Lung microvascular endothelial cell (primary cell): ENCODE results near the gene EFTUD2. TPM values are rescaled to one million over a fixed set of nuclear protein-coding genes. Genes with fewer than 3 reads are reported as not detected.
A peak's percentile ranks its signal among the peaks of the same experiment; 100 is the strongest.
"Not testable (repeated sequence)": the region's sequence is repeated elsewhere in the genome, so short reads cannot be mapped to it uniquely, and the experiment has no call there.

Source experiments
- DNase-seq, 2 donors: peaks; one replicate each; pipeline versions ENCODE4 v3.0.0 to v3.0.0-alpha.2; 2010; ENCODE audit warnings: low read depth in 2 of 2
- total RNA-seq: library from RNA; depleted of rRNA; stranded (reverse); fragments of >200 nt; gene quantifications from 2 replicates; pipeline ENCODE4 v1.2.1, GENCODE V29; 2014

Gene EFTUD2
- 116 and 136 TPM in 2 replicates for total RNA-seq

- DNase-seq: peak; percentile 92 to 96
These were observed at the start of gene EFTUD2 for GRCh38 chr17:44899074-44899782. Gene EFTUD2 (minus strand): TSS chr17:44899445. CDS start chr17:44894521, 4,924 bp downstream.

GRCh38 chr17:44948315-44948795 lies 49.1 kb upstream of the EFTUD2 start:
- no peak for DNase-seq

GRCh38 chr17:44947461-44948314 lies 48.4 kb upstream of the EFTUD2 start, which contains the start of gene KIF18B:
Gene KIF18B (minus strand): TSS chr17:44947773. CDS start chr17:44936344, 11,429 bp downstream.
- DNase-seq: peak; percentile 97

GRCh38 chr17:44945652-44946051 lies 46.4 kb upstream of the EFTUD2 start:
- DNase-seq: not testable (repeated sequence)

- DNase-seq: no peak
These were observed 43.2 kb upstream of the EFTUD2 start for GRCh38 chr17:44942456-44942855.

GRCh38 chr17:44941712-44942331 lies 42.6 kb upstream of the EFTUD2 start:
- no peak for DNase-seq

- no peak for DNase-seq
These were observed 41.5 kb upstream of the EFTUD2 start for GRCh38 chr17:44940768-44941167.

GRCh38 chr17:44940317-44940716 lies 41.1 kb upstream of the EFTUD2 start:
- DNase-seq: peak in 1 of 2 donors; percentile 65

GRCh38 chr17:44935116-44935515 lies 35.9 kb upstream of the EFTUD2 start:
- DNase-seq: no peak

GRCh38 chr17:44934745-44935105 lies 35.5 kb upstream of the EFTUD2 start:
- no peak for DNase-seq

GRCh38 chr17:44933824-44934744 lies 34.8 kb upstream of the EFTUD2 start:
- no peak for DNase-seq

GRCh38 chr17:44932787-44933097 lies 33.5 kb upstream of the EFTUD2 start:
- no peak for DNase-seq

- DNase-seq: no peak
These were observed 33.0 kb upstream of the EFTUD2 start for GRCh38 chr17:44932096-44932786.

- DNase-seq: no peak
These were observed 32.1 kb upstream of the EFTUD2 start for GRCh38 chr17:44931376-44931775.

GRCh38 chr17:44930667-44931066 lies 31.4 kb upstream of the EFTUD2 start:
- DNase-seq: no peak

GRCh38 chr17:44928950-44929720 lies 29.9 kb upstream of the EFTUD2 start:
- DNase-seq: no peak

GRCh38 chr17:44928136-44928535 lies 28.9 kb upstream of the EFTUD2 start:
- no peak for DNase-seq

- DNase-seq: no peak
These were observed 28.5 kb upstream of the EFTUD2 start for GRCh38 chr17:44927696-44928095.

- DNase-seq: no peak
These were observed 27.7 kb upstream of the EFTUD2 start for GRCh38 chr17:44926821-44927525.
